ENCODE data around the gene ZBTB44.

The ZBTB44 gene

GRCh38 chr11:130323452-130324450 lies 9.0 kb upstream of the ZBTB44 start:
- Histone ChIP-seq H3K36me3 (replicated peaks) (no peaks in the 10 kb centered on the region), H3K4me3 (no peak overlapping the region), H3K9me3 (peaks cover 4% of the 10 kb centered on the region; the same call in 1 of the 2 replicates), H3K27me3 (ENCODE audit: low read depth) (no peaks in the 10 kb centered on the region), H3K4me1 (peaks cover 10% of the 10 kb centered on the region)
- in situ Hi-C loops (cut with MboI; ENCODE audit: low sequenced_read_pairs): no loop called here
- no peak for DNase-seq (ENCODE audit: low spot score in 2 of 2)

DNA sequence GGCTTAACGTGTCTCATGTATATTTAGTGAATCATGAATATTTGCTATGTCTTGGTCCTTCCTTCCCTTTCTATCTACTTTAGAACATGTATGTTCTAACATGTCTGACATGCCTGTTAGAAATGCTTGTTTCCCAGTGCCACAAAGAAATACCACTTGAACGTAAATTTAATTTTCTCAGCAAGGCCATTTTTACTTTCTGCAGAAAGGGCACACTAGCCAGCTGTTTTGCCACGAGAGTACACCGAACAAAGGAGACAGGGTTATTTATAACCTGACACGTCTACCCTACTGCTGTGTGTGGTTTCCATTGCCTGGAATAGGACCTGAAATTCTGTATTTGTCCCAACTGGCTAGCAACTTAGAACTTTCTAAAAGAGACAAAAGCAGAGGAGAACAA lies 7.4 kb upstream of the ZBTB44 start:
- peaks cover 4% of the 10 kb centered on the region; the same call in 1 of the 2 replicates for H3K9me3 ChIP-seq
- H3K4me1 ChIP-seq: peaks cover 13% of the 10 kb centered on the region
- DNase-seq (ENCODE audit: low spot score in 2 of 2): no peak
- no peaks in the 10 kb centered on the region for H3K27me3 ChIP-seq (ENCODE audit: low read depth)
- no peaks in the 10 kb centered on the region for H3K36me3 ChIP-seq (replicated peaks)
- in situ Hi-C loops (cut with MboI; ENCODE audit: low sequenced_read_pairs): no loop called here
- no peak overlapping the region for H3K4me3 ChIP-seq

- Histone ChIP-seq H3K9me3 (peaks cover 4% of the 10 kb centered on the region; the same call in 1 of the 2 replicates), H3K36me3 (replicated peaks) (no peaks in the 10 kb centered on the region), H3K4me3 (no peak overlapping the region), H3K4me1 (peaks cover 6% of the 10 kb centered on the region), H3K27me3 (ENCODE audit: low read depth) (no peaks in the 10 kb centered on the region)
- DNase-seq (ENCODE audit: low spot score in 2 of 2): no peak
- in situ Hi-C loops (cut with MboI; ENCODE audit: low sequenced_read_pairs): no loop called here
These were observed 3.4 kb upstream of the ZBTB44 start for GRCh38 chr11:130318031-130318673.

- peaks cover 15% of the 10 kb centered on the region for H3K4me1 ChIP-seq
- H3K9me3 ChIP-seq: no peaks in the 10 kb centered on the region
- peak overlapping the region; percentile 28 for H3K4me3 ChIP-seq
- no peak for DNase-seq (ENCODE audit: low spot score in 2 of 2)
- H3K36me3 ChIP-seq (replicated peaks): no peaks in the 10 kb centered on the region
- in situ Hi-C loops (cut with MboI; ENCODE audit: low sequenced_read_pairs): no loop called here
- H3K27me3 ChIP-seq (ENCODE audit: low read depth): no peaks in the 10 kb centered on the region
These were observed 745 bp upstream of the ZBTB44 start for GRCh38 chr11:130315354-130315970.

- in situ Hi-C loops (cut with MboI; ENCODE audit: low sequenced_read_pairs): no loop called here
- peak; percentile 23 to 69 for DNase-seq (ENCODE audit: low spot score in 2 of 2)
- Histone ChIP-seq H3K9me3 (no peaks in the 10 kb centered on the region), H3K36me3 (replicated peaks) (no peaks in the 10 kb centered on the region), H3K4me1 (peaks cover 15% of the 10 kb centered on the region), H3K27me3 (ENCODE audit: low read depth) (no peaks in the 10 kb centered on the region), H3K4me3 (peak overlapping the region; percentile 73)
These were observed 450 bp downstream of the ZBTB44 start for GRCh38 chr11:130314184-130314749.

GRCh38 chr11:130313383-130314183 lies 1.1 kb downstream of the ZBTB44 start:
- no peaks in the 10 kb centered on the region for H3K36me3 ChIP-seq (replicated peaks)
- H3K27me3 ChIP-seq (ENCODE audit: low read depth): no peaks in the 10 kb centered on the region
- H3K9me3 ChIP-seq: no peaks in the 10 kb centered on the region; the same call in 1 of the 2 replicates
- peaks cover 15% of the 10 kb centered on the region for H3K4me1 ChIP-seq
- in situ Hi-C loops (cut with MboI; ENCODE audit: low sequenced_read_pairs): no loop called here
- no peak for DNase-seq (ENCODE audit: low spot score in 2 of 2)
- H3K4me3 ChIP-seq: peak overlapping the region; percentile 73

DNA sequence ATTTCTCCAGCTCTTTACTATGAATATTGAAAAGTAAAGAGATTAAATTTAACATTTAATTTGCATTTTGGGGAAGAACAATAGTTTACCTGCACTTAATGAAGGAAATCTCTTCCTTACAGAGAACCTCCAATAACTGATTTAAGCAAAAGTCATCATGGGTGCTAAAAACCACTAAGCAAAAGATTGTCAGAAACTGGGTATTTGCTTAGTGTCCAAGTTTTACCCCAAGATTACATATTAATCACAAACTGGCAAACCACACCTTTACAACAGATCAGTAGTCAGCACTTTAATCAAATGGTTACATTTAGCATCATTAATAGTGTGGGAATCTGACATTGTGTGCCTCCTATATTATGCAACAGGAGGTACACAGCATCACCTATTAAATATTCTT lies 2.7 kb downstream of the ZBTB44 start:
- Histone ChIP-seq H3K27me3 (ENCODE audit: low read depth) (no peaks in the 10 kb centered on the region), H3K4me3 (no peak overlapping the region), H3K4me1 (peaks cover 12% of the 10 kb centered on the region), H3K36me3 (replicated peaks) (0 out of 2 replicates have a peak, but pooled peaks cover 3% of the 10 kb centered on the region), H3K9me3 (peaks cover 3% of the 10 kb centered on the region; the same call in 1 of the 2 replicates)
- DNase-seq (ENCODE audit: low spot score in 2 of 2): no peak
- in situ Hi-C loops (cut with MboI; ENCODE audit: low sequenced_read_pairs): no loop called here

DNA sequence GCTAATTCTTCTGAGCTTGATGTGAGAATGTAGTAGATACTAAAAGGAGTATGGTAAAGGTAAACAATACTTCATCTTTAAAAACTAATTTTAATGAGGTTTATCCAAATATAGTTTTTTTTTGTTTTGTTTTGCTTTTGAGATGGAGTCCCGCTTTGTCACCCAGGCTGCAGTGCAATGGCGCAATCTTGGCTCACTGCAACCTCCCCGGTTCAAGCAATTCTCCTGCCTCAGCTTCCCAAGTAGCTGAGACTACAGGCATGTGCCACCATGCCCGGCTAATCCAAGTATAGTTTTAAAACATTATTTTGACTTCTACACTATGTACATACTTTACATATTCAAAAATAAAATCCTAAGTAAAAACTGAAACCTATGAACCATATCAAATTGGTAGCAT lies 4.1 kb downstream of the ZBTB44 start:
- Histone ChIP-seq H3K9me3 (peaks cover 6% of the 10 kb centered on the region), H3K4me1 (peaks cover 12% of the 10 kb centered on the region), H3K4me3 (no peak overlapping the region), H3K27me3 (ENCODE audit: low read depth) (no peaks in the 10 kb centered on the region), H3K36me3 (replicated peaks) (0 out of 2 replicates have a peak, but pooled peaks cover 3% of the 10 kb centered on the region)
- in situ Hi-C loops (cut with MboI; ENCODE audit: low sequenced_read_pairs): no loop called here
- DNase-seq (ENCODE audit: low spot score in 2 of 2): no peak

GRCh38 chr11:130308886-130309285 lies 5.8 kb downstream of the ZBTB44 start:
- no peaks in the 10 kb centered on the region for H3K27me3 ChIP-seq (ENCODE audit: low read depth)
- in situ Hi-C loops (cut with MboI; ENCODE audit: low sequenced_read_pairs): no loop called here
- no peak overlapping the region for H3K4me3 ChIP-seq
- peaks cover 8% of the 10 kb centered on the region; the same call in 1 of the 2 replicates for H3K4me1 ChIP-seq
- H3K9me3 ChIP-seq: peaks cover 11% of the 10 kb centered on the region
- H3K36me3 ChIP-seq (replicated peaks): 0 out of 2 replicates have a peak, but pooled peaks cover 3% of the 10 kb centered on the region
- no peak for DNase-seq (ENCODE audit: low spot score in 2 of 2)

- Histone ChIP-seq H3K4me1 (peaks cover 8% of the 10 kb centered on the region; the same call in 1 of the 2 replicates), H3K36me3 (replicated peaks) (0 out of 2 replicates have a peak, but pooled peaks cover 3% of the 10 kb centered on the region), H3K27me3 (ENCODE audit: low read depth) (no peaks in the 10 kb centered on the region), H3K9me3 (peaks cover 11% of the 10 kb centered on the region), H3K4me3 (no peak overlapping the region)
- in situ Hi-C loops (cut with MboI; ENCODE audit: low sequenced_read_pairs): no loop called here
- DNase-seq (ENCODE audit: low spot score in 2 of 2): no peak
These were observed 6.7 kb downstream of the ZBTB44 start for GRCh38 chr11:130308059-130308458.

DNA sequence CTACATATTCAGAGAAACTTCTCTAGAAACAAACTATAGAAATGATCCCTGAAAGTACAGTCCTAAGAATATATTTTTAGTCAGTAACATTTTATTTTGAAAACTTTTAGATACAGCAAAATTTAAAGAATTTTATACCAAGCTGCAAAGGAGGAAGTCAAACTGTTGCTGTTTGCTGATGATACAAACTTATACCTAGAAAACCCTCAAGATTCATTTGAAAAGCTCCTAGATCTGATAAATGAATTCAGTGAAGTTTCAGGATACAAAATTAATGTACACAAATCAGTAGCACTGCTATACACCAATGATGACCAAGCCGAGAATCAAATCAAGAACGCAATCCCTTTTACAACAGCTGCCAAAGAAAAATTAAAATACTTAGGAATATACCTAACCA lies 10.1 kb downstream of the ZBTB44 start:
- DNase-seq (ENCODE audit: low spot score in 2 of 2): no peak
- H3K4me3 ChIP-seq: no peak overlapping the region
- H3K4me1 ChIP-seq: no peaks in the 10 kb centered on the region
- peaks cover 11% of the 10 kb centered on the region for H3K9me3 ChIP-seq
- H3K27me3 ChIP-seq (ENCODE audit: low read depth): no peaks in the 10 kb centered on the region
- 0 out of 2 replicates have a peak, but pooled peaks cover 3% of the 10 kb centered on the region for H3K36me3 ChIP-seq (replicated peaks)
- in situ Hi-C loops (cut with MboI; ENCODE audit: low sequenced_read_pairs): no loop called here

- Histone ChIP-seq H3K4me3 (no peak overlapping the region), H3K36me3 (replicated peaks) (no peaks in the 10 kb centered on the region), H3K4me1 (no peaks in the 10 kb centered on the region), H3K27me3 (ENCODE audit: low read depth) (no peaks in the 10 kb centered on the region), H3K9me3 (peaks cover 6% of the 10 kb centered on the region; the same call in 1 of the 2 replicates)
- DNase-seq (ENCODE audit: low spot score in 2 of 2): no peak
- in situ Hi-C loops (cut with MboI; ENCODE audit: low sequenced_read_pairs): no loop called here
These were observed 13.7 kb downstream of the ZBTB44 start for GRCh38 chr11:130301002-130301401.

All from HAP-1 (cell line).